HG03439 (cell line): ENCODE results near the gene SUSD2.
"Not testable (repeated sequence)": the region's sequence is repeated elsewhere in the genome, so short reads cannot be mapped to it uniquely, and the experiment has no call there.

Source experiments
- ATAC-seq: cut with Tn5 transposase; IDR thresholded peaks from one replicate; pipeline ENCODE4 v1.9.1; 2021; ENCODE audit warnings: mild to moderate bottlenecking, moderate library complexity; ENCODE audit not compliant: unreplicated experiment

The SUSD2 gene

DNA sequence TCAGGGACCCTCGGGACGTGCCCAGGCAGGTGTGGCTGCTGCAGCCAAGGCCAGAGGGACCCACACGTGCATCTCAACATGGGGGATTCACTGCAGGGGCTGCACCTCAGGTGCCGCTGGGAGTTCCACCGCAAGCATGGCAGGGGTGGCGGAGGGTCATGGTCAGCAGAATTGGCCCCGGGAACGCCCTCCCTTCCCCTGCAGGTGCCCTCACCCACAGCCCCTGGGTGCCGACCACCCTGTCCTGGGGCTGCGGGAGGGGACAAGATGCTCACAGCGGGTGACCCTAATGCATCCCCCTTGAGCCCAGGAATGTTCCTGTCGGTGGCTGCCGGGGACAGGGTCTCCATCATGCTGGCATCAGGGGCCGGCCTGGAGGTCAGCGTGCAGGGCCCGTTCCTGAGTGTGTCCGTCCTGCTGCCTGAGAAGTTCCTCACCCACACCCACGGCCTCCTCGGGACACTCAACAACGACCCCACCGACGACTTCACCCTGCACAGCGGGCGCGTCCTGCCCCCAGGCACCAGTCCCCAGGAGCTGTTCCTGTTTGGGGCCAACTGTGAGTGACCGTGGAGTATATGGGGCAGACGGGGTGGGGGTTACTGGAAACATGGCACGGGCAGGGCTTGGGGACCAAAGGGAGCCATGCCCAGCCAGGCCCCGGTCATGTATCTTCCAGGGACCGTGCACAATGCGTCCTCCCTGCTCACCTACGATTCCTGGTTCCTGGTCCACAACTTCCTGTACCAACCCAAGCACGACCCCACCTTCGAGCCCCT lies 5.8 kb downstream of the SUSD2 start:
- ATAC-seq, result no peak

DNA sequence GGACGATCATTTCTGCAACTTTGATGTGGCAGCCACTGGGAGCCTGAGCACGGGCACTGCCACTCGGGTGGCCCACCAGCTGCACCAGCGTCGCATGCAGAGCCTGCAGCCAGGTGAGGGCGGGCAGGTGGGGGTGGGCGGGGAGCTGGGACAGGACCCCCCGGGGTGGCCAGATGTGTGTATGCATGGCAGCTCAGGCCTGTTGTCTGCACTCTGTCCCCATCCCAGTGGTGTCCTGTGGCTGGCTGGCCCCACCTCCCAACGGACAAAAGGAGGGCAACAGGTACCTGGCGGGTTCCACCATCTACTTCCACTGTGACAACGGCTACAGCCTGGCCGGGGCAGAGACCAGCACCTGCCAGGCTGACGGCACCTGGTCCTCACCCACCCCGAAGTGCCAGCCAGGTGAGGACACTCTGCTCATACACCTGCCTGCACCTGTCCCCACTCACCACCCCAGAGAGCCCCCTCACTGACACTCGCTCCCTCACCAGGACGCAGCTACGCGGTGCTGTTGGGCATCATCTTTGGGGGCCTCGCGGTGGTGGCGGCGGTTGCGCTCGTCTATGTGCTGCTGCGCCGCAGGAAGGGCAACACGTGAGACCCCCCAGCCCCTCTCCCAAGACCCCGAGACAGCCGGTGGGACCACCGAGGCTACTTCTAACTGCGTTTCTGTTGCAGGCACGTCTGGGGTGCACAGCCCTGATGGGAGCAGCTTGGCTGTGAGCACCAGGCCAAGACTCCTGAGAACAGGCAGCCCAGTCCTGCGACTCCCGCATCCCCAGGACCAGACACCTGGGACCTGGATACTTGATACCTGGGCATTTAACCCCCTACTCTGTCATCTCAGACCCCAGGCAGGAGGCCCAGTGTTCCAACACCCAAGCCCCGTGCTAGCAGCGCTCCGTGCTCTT lies 6.7 kb downstream of the SUSD2 start:
- ATAC-seq, result no peak

DNA sequence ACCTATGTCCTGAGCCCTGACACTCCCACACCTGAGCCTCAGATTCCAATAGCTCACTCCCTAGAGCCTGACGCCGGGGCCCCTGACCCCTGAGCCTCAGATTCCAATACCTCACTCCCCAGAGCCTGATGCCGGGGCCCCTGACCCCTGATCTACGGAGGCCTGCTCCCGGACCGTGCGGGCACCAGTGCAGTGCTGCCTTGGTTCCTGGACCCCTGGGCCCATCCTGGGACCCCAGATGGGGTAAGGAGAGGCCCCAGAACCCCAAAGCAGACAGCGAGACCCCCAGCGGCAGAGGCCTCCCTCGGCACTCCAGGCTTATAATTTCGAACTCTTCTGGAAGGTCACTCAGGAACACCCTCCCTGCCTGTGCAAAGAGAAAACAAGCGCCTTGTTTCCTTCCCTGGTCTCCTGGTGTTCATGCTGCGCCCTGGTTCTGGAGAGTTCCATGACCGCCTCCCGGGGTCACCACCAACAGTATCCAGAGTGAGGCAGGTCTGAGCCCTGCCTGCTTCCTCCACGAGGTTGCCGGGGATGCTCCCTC lies 7.5 kb downstream of the SUSD2 start:
- ATAC-seq, result no peak

DNA sequence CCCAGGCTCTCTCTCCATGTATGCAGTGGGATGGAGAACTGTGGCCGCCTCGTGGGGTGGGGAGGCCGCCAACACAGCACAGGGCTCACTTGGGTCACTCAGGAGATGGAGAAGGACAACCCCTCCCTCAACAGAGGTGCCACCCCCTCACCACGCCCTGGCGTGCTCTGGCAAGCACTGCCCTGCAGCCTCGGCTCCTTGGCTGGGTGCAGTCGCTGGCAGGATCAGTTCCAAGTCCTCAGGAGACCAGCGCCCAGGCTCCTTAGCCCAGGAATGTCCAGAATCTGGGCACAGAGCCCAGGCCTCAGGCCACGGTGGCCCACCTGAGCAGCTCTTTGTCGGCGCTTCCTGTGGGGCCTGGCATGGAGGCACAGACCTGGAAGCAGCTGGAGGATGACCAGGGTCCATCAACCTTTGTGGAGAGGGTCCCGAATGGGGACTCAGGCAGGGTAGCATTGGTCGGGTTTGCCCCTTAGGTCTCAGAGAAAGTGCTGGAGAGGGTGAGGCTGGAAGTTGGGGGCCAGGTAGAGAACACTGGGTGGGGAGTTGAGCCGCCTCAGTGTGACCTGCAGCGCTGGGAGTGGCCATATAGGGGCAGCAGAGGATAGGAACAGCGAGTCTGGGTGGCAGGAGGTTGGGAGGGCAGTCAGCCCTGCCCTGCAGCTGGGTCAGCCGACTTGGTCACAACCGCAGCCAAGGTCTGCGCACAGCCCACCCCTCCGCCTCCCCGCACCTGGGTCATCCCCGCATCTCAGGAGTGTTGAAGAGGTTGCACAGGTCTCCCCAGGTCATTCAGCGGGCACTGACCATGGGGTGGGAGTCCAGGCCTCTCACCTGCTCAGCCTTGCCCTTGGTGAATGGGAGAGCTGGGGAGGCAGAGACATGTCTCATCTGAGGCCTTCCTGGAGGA lies 8.2 kb downstream of the SUSD2 start:
- ATAC-seq, result no peak

DNA sequence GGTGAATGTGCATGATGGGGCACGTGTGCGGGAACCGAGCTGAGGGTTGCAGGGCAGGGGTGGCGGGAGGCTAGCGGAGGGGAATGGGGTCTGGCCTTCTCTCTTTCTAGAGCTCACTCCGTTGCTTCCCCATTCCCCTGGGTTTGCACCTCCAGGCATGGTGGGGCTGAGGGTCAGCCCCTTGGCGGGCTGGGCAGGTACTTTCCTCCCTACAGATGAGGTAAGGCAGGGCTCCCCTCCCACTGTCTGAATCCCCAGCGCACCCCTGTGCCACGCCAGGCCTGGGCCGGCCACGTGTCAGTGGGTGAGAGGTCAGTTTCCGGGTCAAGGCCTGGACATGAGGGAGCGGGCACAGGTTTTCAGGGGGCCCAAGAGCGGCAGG lies 8.9 kb downstream of the SUSD2 start:
- no peak for ATAC-seq

DNA sequence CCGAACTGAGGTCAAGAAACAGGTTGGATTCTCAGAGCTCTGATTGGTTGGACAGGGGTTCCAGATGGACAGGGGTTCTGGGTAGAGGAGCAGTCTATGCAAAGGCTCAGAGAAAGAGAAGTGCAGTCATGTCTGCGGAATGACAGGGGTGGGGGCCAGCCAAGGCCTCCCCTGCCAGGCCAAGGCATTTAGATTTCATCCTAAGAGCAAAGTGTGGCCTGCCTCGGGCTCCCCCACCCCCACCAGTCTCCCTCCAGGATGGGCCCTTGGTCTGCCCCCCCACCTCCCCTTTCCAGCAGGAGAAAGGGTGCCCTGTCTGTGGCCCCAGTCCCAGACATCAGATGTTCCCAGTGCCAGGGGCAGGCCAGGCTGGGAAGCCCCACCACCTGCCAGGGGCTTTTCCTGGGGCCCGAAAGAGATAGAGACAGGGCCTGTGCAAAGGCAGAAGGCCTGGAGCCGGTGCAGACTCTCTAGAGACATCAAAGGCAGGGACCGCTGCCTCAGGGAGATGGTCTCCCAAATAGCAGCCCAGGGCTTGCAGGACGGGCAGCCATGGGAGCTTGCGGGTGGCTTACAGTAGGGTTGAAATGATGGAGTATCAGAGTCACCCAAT lies 9.4 kb downstream of the SUSD2 start:
- ATAC-seq, result no peak

DNA sequence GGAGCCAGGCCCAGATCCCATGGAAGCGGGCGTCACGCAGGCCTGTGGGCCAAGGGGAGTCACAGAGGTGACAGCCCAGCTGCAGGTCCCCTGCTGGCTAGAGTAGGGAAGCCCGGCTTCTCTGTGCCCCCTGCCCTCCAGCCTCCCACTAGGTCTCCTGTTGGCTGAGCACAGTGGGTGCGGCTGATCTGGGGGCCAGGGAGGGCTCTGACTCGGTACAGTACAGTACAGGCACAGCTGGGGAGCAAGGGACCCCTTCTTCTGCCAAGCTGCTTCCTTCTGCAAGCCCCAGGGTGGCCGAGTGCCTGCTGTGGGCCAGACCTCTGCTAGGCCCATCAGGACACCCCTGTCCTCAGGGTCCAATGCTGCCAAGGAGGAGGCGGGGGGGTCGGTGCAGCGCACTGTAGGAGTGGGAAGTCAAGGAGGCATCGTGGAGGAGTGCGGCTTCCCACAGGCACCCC lies 10.1 kb downstream of the SUSD2 start:
- no peak for ATAC-seq

DNA sequence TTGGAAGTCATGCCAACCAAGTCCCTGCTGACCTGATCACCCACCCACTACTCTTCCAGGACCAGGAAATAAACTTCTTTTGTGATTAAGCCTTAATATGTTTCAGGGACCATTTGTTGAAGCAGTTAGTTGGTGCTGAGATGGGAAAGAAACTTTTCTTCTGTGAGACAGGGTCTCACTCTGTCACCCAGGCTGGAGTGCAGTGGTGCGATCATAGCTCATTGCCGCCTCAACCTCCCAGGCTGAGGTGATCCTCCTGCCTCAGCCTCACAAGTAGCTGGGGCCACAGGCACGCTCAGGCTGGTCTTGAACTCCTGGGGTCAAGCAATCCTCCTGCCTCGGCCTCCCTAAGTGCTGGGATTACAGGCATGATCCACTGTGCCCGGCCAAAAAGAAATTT lies 10.6 kb downstream of the SUSD2 start:
- ATAC-seq, result no peak

DNA sequence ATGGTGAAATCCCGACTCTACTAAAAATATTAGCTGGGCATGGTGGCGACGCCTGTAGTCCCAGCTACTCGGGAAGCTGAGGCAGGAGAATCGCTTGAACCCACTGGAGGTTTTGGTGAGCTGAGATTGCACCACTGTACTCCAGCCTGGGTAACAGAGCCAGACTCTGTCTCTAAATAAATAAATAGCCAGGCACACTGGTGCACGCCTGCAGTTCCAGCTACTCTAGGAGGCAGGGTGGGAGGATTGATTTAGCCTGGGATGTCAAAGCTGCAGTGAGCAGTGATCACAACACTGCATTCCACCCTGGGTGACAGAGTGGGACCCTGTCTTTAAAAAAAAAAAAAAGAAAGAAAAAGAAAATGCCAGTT lies 17.4 kb downstream of the SUSD2 start:
- ATAC-seq, result no peak

DNA sequence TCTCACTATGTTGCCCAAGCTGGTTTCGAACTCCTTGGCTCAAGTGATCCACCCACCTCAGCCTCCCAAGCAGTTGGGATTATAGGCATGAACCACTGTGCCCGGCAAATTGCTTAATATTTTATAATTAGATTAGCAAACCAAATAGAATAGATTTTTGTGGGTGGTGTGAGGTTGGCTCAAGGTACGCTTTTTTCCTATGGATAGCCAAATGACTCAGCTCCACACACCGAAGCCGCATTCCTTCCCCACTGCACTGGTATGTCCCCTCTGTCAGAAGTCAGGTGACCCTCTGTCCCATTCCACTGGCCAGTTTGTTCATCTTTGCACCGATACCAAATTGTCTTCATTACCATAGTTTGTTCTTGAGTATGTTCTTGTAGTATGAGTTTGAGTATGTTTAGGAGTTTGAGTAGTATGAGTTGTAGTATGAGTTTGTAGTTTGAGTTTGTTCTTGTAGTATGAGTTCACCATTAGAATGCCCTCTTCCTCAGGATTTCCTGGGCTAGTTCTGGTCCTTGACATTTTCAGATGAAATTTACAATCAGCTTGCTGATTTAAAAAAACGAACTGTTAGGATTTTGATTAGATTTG lies 19.4 kb downstream of the SUSD2 start:
- no peak for ATAC-seq

DNA sequence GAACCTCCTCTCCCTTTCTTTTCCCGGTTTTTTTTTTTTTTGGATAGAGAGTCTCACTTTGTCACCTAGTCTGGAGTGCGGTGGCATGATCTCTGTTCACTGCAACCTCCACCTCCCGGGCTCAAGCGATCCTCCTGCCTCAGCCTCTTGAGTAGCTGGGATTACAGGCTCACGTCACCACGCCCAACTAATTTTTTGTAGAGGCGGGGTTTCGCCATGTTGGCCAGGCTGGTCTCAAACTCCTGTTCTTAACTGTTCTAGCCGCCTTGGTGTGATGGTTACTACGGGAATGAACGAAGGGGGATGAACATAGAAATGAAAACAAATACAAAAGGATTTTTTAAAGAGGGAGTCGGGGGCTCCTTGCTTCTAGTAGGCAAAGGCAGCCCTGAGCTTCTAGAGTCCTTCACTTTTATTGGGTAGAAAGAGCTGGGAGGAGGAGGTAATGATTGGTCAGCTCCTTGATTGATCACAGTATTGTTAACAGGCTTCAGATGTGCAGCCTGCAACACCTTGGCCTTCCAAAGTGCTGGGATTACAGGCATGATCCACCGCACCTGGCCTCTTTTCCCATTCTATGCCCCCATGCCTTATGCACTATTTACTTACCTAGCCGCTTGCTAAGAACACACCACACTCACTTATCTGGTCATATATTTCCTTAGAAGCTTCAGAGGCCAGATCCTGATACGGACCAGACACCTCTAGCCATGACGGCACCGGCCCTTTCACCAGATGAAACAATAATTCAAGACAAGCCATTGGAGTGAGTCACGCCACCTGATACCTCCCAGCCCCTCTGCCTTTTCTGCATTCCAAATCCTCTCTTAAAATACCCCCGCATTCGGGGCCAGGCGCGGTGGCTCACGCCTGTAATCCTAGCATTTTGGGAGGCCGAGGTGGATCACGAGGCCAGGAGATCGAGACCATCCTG lies 20.7 kb downstream of the SUSD2 start:
- ATAC-seq, result no peak

DNA sequence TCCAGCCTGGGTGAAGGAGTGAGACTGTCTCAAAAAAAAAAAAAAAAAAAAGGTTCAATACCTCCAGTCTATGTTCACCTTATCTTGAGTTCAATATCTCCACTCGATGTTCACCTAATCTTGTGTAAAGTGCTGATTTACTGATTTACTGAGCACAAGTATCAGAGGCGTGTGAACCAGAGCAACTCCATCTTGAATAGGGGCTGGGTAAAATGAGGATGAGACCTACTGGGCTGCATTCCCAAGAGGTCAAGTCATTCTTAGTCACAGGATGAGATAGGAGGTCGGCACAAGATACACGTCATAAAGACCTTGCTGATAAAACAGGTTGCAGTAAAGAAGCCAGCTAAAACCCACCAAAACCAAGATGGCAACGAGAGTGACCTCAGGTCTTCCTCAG lies 22.6 kb downstream of the SUSD2 start:
- not testable (repeated sequence) for ATAC-seq

DNA sequence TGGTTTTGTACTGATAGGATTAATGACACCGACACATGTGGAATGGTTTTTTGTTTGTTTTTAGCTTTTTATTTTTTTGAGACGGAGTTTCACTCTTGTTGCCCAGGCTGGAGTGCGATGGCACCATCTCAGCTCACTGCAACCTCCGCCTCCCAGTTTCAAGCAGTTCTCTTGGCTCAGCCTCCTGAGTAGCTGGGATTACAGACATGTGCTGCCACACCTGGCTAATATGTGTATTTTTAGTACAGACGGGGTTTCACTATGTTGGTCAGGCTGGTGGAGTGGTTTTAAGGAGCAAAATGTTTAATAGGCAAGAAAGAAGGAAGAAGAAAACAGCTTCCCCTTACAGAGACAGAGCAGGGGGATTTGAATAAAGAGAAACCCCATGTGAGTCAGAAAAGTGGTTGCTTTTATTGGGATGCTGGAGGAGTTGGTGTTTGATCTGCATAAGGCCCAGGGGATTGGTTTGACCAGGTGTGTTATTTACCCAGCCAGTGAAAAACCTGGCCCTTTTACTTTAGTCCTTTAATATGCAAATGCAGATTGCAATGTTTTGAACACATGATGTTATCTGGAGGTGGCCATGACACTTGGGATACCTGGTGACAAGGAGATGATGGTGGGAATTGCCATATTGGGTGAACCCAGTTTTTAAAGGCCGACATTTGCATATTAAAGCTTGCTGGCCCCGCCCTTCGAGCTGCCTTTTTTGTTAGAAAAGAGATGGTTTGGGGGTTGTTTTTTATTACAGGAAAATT lies 24.3 kb downstream of the SUSD2 start:
- no peak for ATAC-seq

DNA sequence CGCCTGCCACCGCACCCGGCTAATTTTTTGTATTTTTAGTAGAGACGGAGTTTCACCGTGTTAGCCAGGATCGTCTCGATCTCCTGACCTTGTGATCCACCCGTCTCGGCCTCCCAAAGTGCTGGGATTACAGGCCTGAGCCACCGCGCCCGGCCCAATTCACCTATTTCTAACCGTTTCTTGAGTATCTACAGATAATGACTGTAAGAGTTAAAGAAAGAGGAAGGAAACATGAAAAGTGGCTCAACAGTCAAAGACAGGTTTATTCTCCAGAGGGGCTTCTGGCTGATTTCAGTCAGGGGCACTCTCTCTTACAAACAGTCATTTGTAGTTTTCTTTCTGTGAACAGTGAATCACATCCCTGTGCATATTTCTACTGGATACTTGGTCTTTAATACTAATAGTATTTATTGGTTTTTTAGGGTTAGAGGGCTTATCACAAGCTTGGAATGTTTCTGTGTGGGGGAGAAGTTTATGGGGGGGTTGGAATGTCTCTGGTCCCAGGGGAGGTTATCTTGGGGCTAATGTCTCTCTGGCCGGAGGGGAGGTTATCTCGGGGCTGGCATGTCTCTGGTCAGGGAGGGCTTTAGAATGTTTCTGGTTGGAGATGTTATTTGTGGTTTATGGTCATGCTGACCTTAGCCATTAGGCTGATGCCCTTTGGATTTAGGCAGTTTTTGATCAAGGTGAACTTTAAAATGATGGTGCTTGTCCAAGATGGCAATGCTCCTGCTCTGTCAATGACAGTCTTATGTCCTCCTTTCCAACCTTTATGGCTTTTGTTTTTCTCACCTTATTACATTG lies 25.4 kb downstream of the SUSD2 start:
- not testable (repeated sequence) for ATAC-seq

DNA sequence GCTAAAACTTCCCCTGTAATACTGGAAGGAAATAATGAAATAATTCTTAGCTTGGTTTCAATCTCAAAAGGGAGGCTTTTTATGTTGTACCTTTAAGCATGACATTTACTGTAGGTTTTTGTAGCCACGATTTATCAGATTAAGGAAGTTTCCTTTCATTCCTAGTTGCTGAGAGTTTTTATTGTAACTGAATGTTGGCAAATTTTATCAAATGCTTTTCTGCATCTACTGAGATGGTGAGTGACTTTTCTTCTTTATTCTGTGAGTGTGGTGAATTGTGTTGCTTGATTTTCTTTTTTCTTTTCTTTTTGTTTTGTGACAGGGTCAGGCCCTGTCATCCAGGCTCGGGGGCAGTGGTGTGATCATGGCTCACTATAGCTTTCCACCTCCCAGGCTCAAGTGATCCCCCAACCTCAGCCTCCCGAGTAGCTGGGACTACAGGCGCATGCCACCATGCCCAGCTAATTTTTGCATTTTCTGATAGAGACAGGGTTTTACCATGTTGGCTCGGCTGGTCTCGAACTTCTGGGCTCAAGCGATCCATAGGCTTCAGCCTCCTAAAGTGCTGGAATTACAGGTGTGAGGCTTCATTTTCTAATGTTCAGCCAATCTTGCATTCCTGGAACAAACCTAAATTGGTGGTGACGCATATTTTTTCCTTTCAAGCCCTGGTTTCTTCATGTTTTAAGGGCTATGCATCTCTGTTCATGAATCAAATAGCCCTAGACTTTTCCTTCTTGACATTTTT lies 26.2 kb downstream of the SUSD2 start:
- no peak for ATAC-seq

DNA sequence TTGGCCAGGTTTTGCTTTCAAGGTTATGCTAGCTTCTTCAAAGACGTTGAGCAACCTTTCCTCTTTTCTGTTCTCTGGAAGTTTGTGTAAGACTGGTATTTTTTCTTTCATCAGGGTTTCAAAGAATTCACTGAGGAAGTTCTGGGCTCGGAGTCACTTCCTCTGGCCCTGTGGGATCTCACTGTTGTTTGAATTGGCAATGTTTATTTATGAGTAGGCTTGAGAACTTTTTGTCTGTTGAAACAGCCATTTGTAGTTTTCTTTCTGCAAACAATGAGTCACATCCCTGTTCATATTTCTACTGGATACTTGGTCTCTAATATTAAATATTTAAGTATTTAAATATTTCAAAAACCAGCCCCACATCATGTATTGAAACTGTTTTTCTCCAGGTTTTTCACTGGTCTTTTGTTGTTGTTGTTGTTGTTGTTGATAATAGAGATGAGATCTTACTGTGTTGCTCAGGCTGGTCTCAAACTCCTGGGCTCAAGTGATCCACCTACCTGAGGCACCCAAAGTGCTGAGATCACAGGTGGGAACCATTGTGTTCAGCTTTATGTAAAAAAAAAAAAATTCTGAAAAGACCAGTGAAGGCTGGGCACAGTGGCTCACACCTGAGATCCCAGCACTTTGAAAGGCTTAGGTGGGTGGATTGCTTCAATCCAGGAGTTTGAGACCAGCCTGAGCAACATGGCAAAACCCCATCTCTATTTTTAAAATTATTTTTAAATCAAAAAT lies 26.9 kb downstream of the SUSD2 start:
- ATAC-seq, result no peak
